HCT116 (cell line): ENCODE results near the gene CMIP. TPM values are rescaled to one million over a fixed set of nuclear protein-coding genes. Genes with fewer than 3 reads are reported as not detected.

Experiments used
- ATAC-seq: fragments of 200-7000 bp; cut with Tn5 transposase; 2 replicates; pipeline ENCODE4 v1.9.1; 2020; ENCODE audit warnings: mild to moderate bottlenecking, moderate library complexity
- BruUV-seq: library from RNA; stranded (reverse); fragments of 400-500 nt; replicated peaks from 2 replicates; lab custom pipeline; 2021; lab: Mats Ljungman, UMichigan
- CTCF ChIA-PET: fragments of 300-600 bp; sonication (Branson Sonifier 250); formaldehyde crosslinking; loops from one replicate; lab custom pipeline; 2021; ENCODE audit warnings: antibody characterized with exemption; lab: Charles Lee
- POLR2A ChIA-PET: fragments of 300-600, 350-600 bp; sonication (Branson Sonifier 250); formaldehyde crosslinking; loops from one replicate; lab custom pipeline; 2021; ENCODE audit warnings: antibody characterized with exemption; lab: Charles Lee
- RAD21 ChIA-PET, 2 experiments: fragments of 300-600 bp; sonication (Branson Sonifier 250); formaldehyde crosslinking; loops; one replicate each; lab custom pipeline; 2023; ENCODE audit warnings: low total read pairs in 2 of 2; ENCODE audit not compliant: uncharacterized antibody in 2 of 2, unreplicated experiment in 2 of 2, low non-redundant PET in 1 of 2; lab: Charles Lee
- DNase-seq: peaks from one replicate; pipeline ENCODE4 v3.0.0-alpha.2; 2010; ENCODE audit warnings: low read depth, low spot score
- H2AFZ ChIP-seq: fragments of 200-600 bp; shearing (Covaris generic), sonication (generic); 2 replicates; pipeline ENCODE4 v1.6.1; 2017; ENCODE audit warnings: low read depth, mixed run types, mixed read lengths, antibody characterized with exemption, low read length; ENCODE audit not compliant: poor library complexity, severe bottlenecking
- H3K27ac ChIP-seq: 2 replicates; pipeline ENCODE4 v1.5.1; 2012; ENCODE audit warnings: low read depth, low read length
- H3K27me3 ChIP-seq: fragments of 200-600 bp; sonication (generic); 2 replicates; pipeline ENCODE4 v1.6.1; 2016; ENCODE audit warnings: mixed run types, low read length, mixed read lengths; ENCODE audit not compliant: insufficient read depth
- H3K36me3 ChIP-seq, 2 experiments: fragments of 200-500 bp in 1 of 2; fragments of 200-600 bp in 1 of 2; sonication (Bioruptor generic) in 1 of 2; sonication (generic) in 1 of 2; 2 replicates each; pipeline versions ENCODE4 v1.5.1 to v1.6.1; 2014 to 2016; ENCODE audit warnings: low read length in 2 of 2, inconsistent platforms in 1 of 2, mixed read lengths in 1 of 2, mixed run types in 1 of 2; ENCODE audit not compliant: insufficient read depth in 2 of 2, control insufficient read depth in 1 of 2
- H3K4me1 ChIP-seq, 2 experiments: fragments of 200-600 bp in 1 of 2; sonication (generic) in 1 of 2; 2 replicates each; pipeline versions ENCODE4 v1.5.1 to v1.6.1; 2012 to 2017; ENCODE audit warnings: low read length in 2 of 2, inconsistent platforms in 1 of 2, mild to moderate bottlenecking in 1 of 2, mixed read lengths in 1 of 2, mixed run types in 1 of 2, moderate library complexity in 1 of 2; ENCODE audit not compliant: insufficient read depth in 2 of 2, control insufficient read depth in 1 of 2
- H3K4me2 ChIP-seq: fragments of 200-600 bp; sonication (generic); 2 replicates; pipeline ENCODE4 v1.6.1; 2017; ENCODE audit warnings: mixed run types, low read length, mixed read lengths
- H3K4me3 ChIP-seq, 2 experiments: fragments of 200-600 bp in 1 of 2; sonication (generic) in 1 of 2; replicated peaks in 1 of 2; 2 replicates each; pipeline ENCODE4 v1.5.1; 2011 to 2016; ENCODE audit warnings: low read length in 2 of 2, control low read depth in 1 of 2, low read depth in 1 of 2, mild to moderate bottlenecking in 1 of 2, mixed read lengths in 1 of 2, mixed run types in 1 of 2
- H3K79me2 ChIP-seq: fragments of 200-600 bp; sonication (generic); 2 replicates; pipeline ENCODE4 v1.6.1; 2017; ENCODE audit warnings: mild to moderate bottlenecking, mixed run types, low read length, moderate library complexity, mixed read lengths; ENCODE audit not compliant: insufficient read depth
- H3K9ac ChIP-seq: fragments of 200-600 bp; sonication (generic); 2 replicates; pipeline ENCODE4 v1.6.1; 2016; ENCODE audit warnings: low read length, mixed read lengths
- H3K9me2 ChIP-seq: fragments of 200-600 bp; sonication (generic), shearing (Covaris generic); 2 replicates; pipeline ENCODE4 v1.6.1; 2017; ENCODE audit warnings: mixed run types, mild to moderate bottlenecking, moderate library complexity; ENCODE audit not compliant: insufficient read depth
- H3K9me3 ChIP-seq, 2 experiments: fragments of 200-500 bp in 1 of 2; fragments of 200-600 bp in 1 of 2; sonication (Bioruptor generic) in 1 of 2; sonication (generic) in 1 of 2; 2 replicates each; pipeline ENCODE4 v1.6.1; 2014 to 2017; ENCODE audit warnings: low read length in 2 of 2, mixed read lengths in 2 of 2, inconsistent platforms in 1 of 2, low read depth in 1 of 2, mild to moderate bottlenecking in 1 of 2, mixed run types in 1 of 2, moderate library complexity in 1 of 2; ENCODE audit not compliant: control insufficient read depth in 1 of 2, insufficient read depth in 1 of 2
- H4K20me1 ChIP-seq: fragments of 200-600 bp; sonication (generic), shearing (Covaris generic); 2 replicates; pipeline ENCODE4 v1.6.1; 2017; ENCODE audit warnings: mixed run types, mild to moderate bottlenecking, moderate library complexity; ENCODE audit not compliant: insufficient read depth
- CBX3 ChIP-seq: IDR thresholded peaks from 2 replicates; pipeline ENCODE4 v1.6.1; 2012; ENCODE audit warnings: low read depth
- CEBPB ChIP-seq: IDR thresholded peaks from 2 replicates; pipeline ENCODE4 v1.6.1; 2012; ENCODE audit warnings: low read depth
- CTCF ChIP-seq, 3 experiments: fragments of 200-600 bp in 1 of 3; sonication (generic) in 1 of 3; IDR thresholded peaks in 2 of 3; conservative IDR thresholded peaks in 1 of 3; 2 replicates each; pipeline ENCODE4 v1.5.1; 2012 to 2017; ENCODE audit warnings: low read depth in 2 of 3, low read length in 2 of 3, antibody characterized with exemption in 1 of 3, borderline replicate concordance in 1 of 3, control low read depth in 1 of 3, mild to moderate bottlenecking in 1 of 3, mixed read lengths in 1 of 3, mixed run types in 1 of 3, moderate library complexity in 1 of 3; ENCODE audit not compliant: insufficient read depth in 1 of 3
- EGR1 ChIP-seq: IDR thresholded peaks from 2 replicates; pipeline ENCODE4 v1.6.1; 2012; ENCODE audit warnings: low read depth
- ELF1 ChIP-seq: IDR thresholded peaks from 2 replicates; pipeline ENCODE4 v1.6.1; 2012; ENCODE audit warnings: low read depth, borderline replicate concordance
- POLR2A ChIP-seq: IDR thresholded peaks from 2 replicates; pipeline ENCODE4 v1.7.0; 2011; ENCODE audit warnings: borderline replicate concordance; ENCODE audit not compliant: insufficient read depth, insufficient read length; ENCODE audit errors: extremely low read depth
- POLR2AphosphoS5 ChIP-seq: IDR thresholded peaks from 2 replicates; pipeline ENCODE4 v1.6.1; 2011; ENCODE audit warnings: mild to moderate bottlenecking, low read depth, low read length, moderate library complexity
- RAD21 ChIP-seq: IDR thresholded peaks from 2 replicates; pipeline ENCODE4 v1.6.1; 2012; ENCODE audit warnings: low read depth, mild to moderate bottlenecking
- REST ChIP-seq: IDR thresholded peaks from 2 replicates; pipeline ENCODE4 v1.6.1; 2012; ENCODE audit warnings: low read depth
- YY1 ChIP-seq: IDR thresholded peaks from 2 replicates; pipeline ENCODE4 v1.6.1; 2011; ENCODE audit warnings: low read length, low read depth, moderate library complexity, mild to moderate bottlenecking; ENCODE audit not compliant: insufficient replicate concordance; ENCODE audit errors: extremely low read depth
- ZBTB33 ChIP-seq: IDR thresholded peaks from 2 replicates; pipeline ENCODE4 v1.6.1; 2011; ENCODE audit warnings: mild to moderate bottlenecking, low read length, moderate library complexity; ENCODE audit not compliant: insufficient replicate concordance; ENCODE audit errors: extremely low read depth
- ZFX ChIP-seq: fragments of 450-650 bp; IDR thresholded peaks from 2 replicates; pipeline ENCODE4 v1.6.1; 2017
- ZNF274 ChIP-seq: fragments of 200-500 bp; sonication (Bioruptor generic); IDR thresholded peaks from 2 replicates; pipeline ENCODE4 v1.6.1; 2014; ENCODE audit warnings: mild to moderate bottlenecking, low read depth, low read length, inconsistent platforms
- intact Hi-C: fragments of 100-400 bp; cut with micrococcal nuclease; formaldehyde crosslinking; loops from 2 replicates; pipeline ENCODE4 v1.10.0; 2022
- total RNA-seq: library from RNA; stranded (reverse); gene quantifications from one replicate; pipeline ENCODE4 v1.2.1, GENCODE V29; 2021; ENCODE audit not compliant: unreplicated experiment

Gene CMIP
- total RNA-seq, 1 experiment from 2014 or later, result 64.6 TPM

GRCh38 chr16:81416749-81417148, 27.9 kb upstream of the CMIP start:
- H3K9me2 ChIP-seq, result no peaks in the 10 kb centered on the region
- no TSS peak for BruUV-seq
- no peak overlapping the region for H3K4me3 ChIP-seq
- ChIA-PET RAD21 (no interaction called here), CTCF (interaction anchor here (1.9 kb wide), 1 partner anchor 12 kb away, joined by 8 read pairs; no protein-coding TSS in a partner anchor), POLR2A (no interaction called here)
- no peaks in the 10 kb centered on the region for H3K79me2 ChIP-seq
- no peak for DNase-seq
- H3K27me3 ChIP-seq, result no peaks in the 10 kb centered on the region
- H3K4me1 ChIP-seq, result no peaks in the 10 kb centered on the region
- H3K9me3 ChIP-seq, result no peaks in the 10 kb centered on the region
- no peak overlapping the region for H3K9ac ChIP-seq
- H3K4me2 ChIP-seq, result no peak overlapping the region
- ATAC-seq, result no peak
- intact Hi-C loops, result no loop called here
- no peak overlapping the region for H2AFZ ChIP-seq
- no peaks in the 10 kb centered on the region for H4K20me1 ChIP-seq
- TF ChIP-seq POLR2AphosphoS5, result no peak
- TF ChIP-seq CTCF (IDR thresholded peaks at IDR 0.05 in 2 of 3, conservative IDR thresholded peaks at IDR 0.05 in 1 of 3; ENCODE audit: borderline replicate concordance in 1 of 3, insufficient read depth in 1 of 3, low read depth in 2 of 3, low read length in 2 of 3), result no peak
- no peak for TF ChIP-seq ELF1
- TF ChIP-seq POLR2A, result no peak
- TF ChIP-seq ZNF274, result no peak
- no peak overlapping the region for H3K27ac ChIP-seq
- no peaks in the 10 kb centered on the region for H3K36me3 ChIP-seq

- intact Hi-C loops, result no loop called here
- Histone ChIP-seq H3K4me3 (no peak overlapping the region), H3K9ac (no peak overlapping the region), H3K79me2 (no peaks in the 10 kb centered on the region), H2AFZ (no peak overlapping the region), H3K27ac (no peak overlapping the region), H3K27me3 (no peaks in the 10 kb centered on the region), H3K9me2 (no peaks in the 10 kb centered on the region), H3K36me3 (no peaks in the 10 kb centered on the region), H3K4me2 (no peak overlapping the region), H3K4me1 (no peaks in the 10 kb centered on the region), H3K9me3 (no peaks in the 10 kb centered on the region), H4K20me1 (no peaks in the 10 kb centered on the region)
- no TSS peak for BruUV-seq
- ChIA-PET RAD21 (no interaction called here), POLR2A (no interaction called here), CTCF (interaction anchor here (1.9 kb wide), 1 partner anchor 12 kb away, joined by 8 read pairs; no protein-coding TSS in a partner anchor)
- DNase-seq (no peak), ATAC-seq (no peak; the same call in 1 of the 2 replicates)
- TF ChIP-seq ZFX (no peak), YY1 (no peak), EGR1 (no peak), ZBTB33 (no peak), POLR2AphosphoS5 (no peak), RAD21 (no peak), CEBPB (no peak), CBX3 (no peak), REST (no peak)
Observed at GRCh38 chr16:81417210-81417609, 27.4 kb upstream of the CMIP start.
